Endothelial cell of umbilical vein (primary cell): Measurements from ENCODE around the gene SMIM12. TPM values are rescaled to one million over a fixed set of nuclear protein-coding genes. Genes with fewer than 3 reads are reported as not detected.

ENCODE experiments used
- BruUV-seq: library from RNA; stranded (reverse); fragments of 400-500 nt; replicated peaks from 2 replicates; lab custom pipeline; 2021; lab: Mats Ljungman, UMichigan
- CTCF ChIA-PET: fragments of 300-600, 350-600 bp; sonication (Branson Sonifier 250); formaldehyde crosslinking; loops from one replicate; lab custom pipeline; 2021; ENCODE audit warnings: antibody characterized with exemption, inconsistent platforms; lab: Charles Lee
- POLR2A ChIA-PET: fragments of 300-600, 350-600 bp; sonication (Branson Sonifier 250); formaldehyde crosslinking; loops from one replicate; lab custom pipeline; 2021; ENCODE audit warnings: antibody characterized with exemption, inconsistent platforms; lab: Charles Lee
- DNase-seq: peaks from one replicate; pipeline ENCODE4 v3.0.0-alpha.2; 2011; ENCODE audit warnings: low read depth, low spot score
- FAIRE-seq: peaks from 2 replicates; lab custom pipeline; 2011; peaks lifted over from hg19 to GRCh38; lab: Jason Lieb, UNC
- H2AFZ ChIP-seq: 2 replicates; pipeline ENCODE4 v1.6.0; 2012; ENCODE audit warnings: low read depth, low read length, control low read depth, inconsistent platforms
- H3K27ac ChIP-seq: 2 replicates; pipeline ENCODE4 v1.5.1; 2011; ENCODE audit warnings: low read depth, mild to moderate bottlenecking, control low read depth, low read length, moderate library complexity; ENCODE audit not compliant: insufficient read depth
- H3K27me3 ChIP-seq, 2 experiments: 2 replicates each; pipeline versions ENCODE4 v1.6.0 to v1.6.1; 2011; ENCODE audit warnings: low read length in 2 of 2, mixed read lengths in 1 of 2; ENCODE audit not compliant: control insufficient read depth in 2 of 2, insufficient read depth in 2 of 2
- H3K36me3 ChIP-seq, 2 experiments: 2 replicates in 1 of 2; 3 replicates in 1 of 2; pipeline ENCODE4 v1.5.1; 2011; ENCODE audit warnings: low read length in 2 of 2, mild to moderate bottlenecking in 1 of 2, moderate library complexity in 1 of 2; ENCODE audit not compliant: control insufficient read depth in 2 of 2, insufficient read depth in 2 of 2; ENCODE audit errors: extremely low read depth in 1 of 2
- H3K4me1 ChIP-seq: 3 replicates; pipeline ENCODE4 v1.5.1; 2011; ENCODE audit warnings: mild to moderate bottlenecking, low read length; ENCODE audit not compliant: control insufficient read depth, insufficient read depth; ENCODE audit errors: extremely low read depth
- H3K4me2 ChIP-seq: 2 replicates; pipeline ENCODE4 v1.6.1; 2011; ENCODE audit warnings: low read length, control low read depth, mixed read lengths; ENCODE audit not compliant: insufficient read depth
- H3K4me3 ChIP-seq, 3 experiments: fragments of 200-600 bp in 1 of 3; sonication (generic), shearing (Covaris generic) in 1 of 3; replicated peaks in 1 of 3; 2 replicates each; pipeline ENCODE4 v1.5.1; 2011 to 2016; ENCODE audit warnings: control low read depth in 3 of 3, low read length in 3 of 3, mild to moderate bottlenecking in 2 of 3, inconsistent platforms in 1 of 3, low read depth in 1 of 3, moderate library complexity in 1 of 3; ENCODE audit not compliant: insufficient read depth in 1 of 3
- H3K79me2 ChIP-seq: 2 replicates; pipeline ENCODE4 v1.6.0; 2012; ENCODE audit warnings: low read length, inconsistent platforms; ENCODE audit not compliant: control insufficient read depth, insufficient read depth
- H3K9ac ChIP-seq: replicated peaks from 2 replicates; pipeline ENCODE3; 2011; ENCODE audit warnings: low read length, control low read depth; ENCODE audit not compliant: insufficient read depth; ENCODE audit errors: extremely low read depth
- H3K9me1 ChIP-seq: replicated peaks from 3 replicates; pipeline ENCODE4 v1.6.0; 2011; ENCODE audit warnings: mild to moderate bottlenecking, low read length; ENCODE audit not compliant: control insufficient read depth, insufficient read depth; ENCODE audit errors: extremely low read depth
- H3K9me3 ChIP-seq: replicated peaks from 2 replicates; pipeline ENCODE4 v1.5.1; 2012; ENCODE audit warnings: low read length, inconsistent platforms; ENCODE audit not compliant: control insufficient read depth, insufficient read depth
- H4K20me1 ChIP-seq: replicated peaks from 2 replicates; pipeline ENCODE3; 2011; ENCODE audit warnings: mild to moderate bottlenecking, low read length; ENCODE audit not compliant: control insufficient read depth, insufficient read depth; ENCODE audit errors: extremely low read depth
- EZH2 ChIP-seq: IDR thresholded peaks from 2 replicates; pipeline ENCODE4 v1.6.1; 2012; ENCODE audit warnings: borderline replicate concordance, low read depth, mild to moderate bottlenecking, moderate library complexity, low read length, inconsistent platforms; ENCODE audit not compliant: severe bottlenecking
- FOS ChIP-seq: IDR thresholded peaks from 2 replicates; pipeline ENCODE4 v1.6.1; 2011; ENCODE audit warnings: mild to moderate bottlenecking, low read length, moderate library complexity, borderline replicate concordance; ENCODE audit not compliant: insufficient read depth
- GATA2 ChIP-seq: IDR thresholded peaks from 2 replicates; pipeline ENCODE4 v1.7.0; 2011; ENCODE audit warnings: low read depth, mild to moderate bottlenecking, moderate library complexity, mixed read lengths, low read length; ENCODE audit not compliant: insufficient read length, insufficient read depth
- JUN ChIP-seq: IDR thresholded peaks from 2 replicates; pipeline ENCODE4 v1.6.1; 2011; ENCODE audit warnings: borderline replicate concordance, low read depth; ENCODE audit not compliant: insufficient read length, insufficient read depth
- MYC ChIP-seq: IDR thresholded peaks from one replicate; pipeline ENCODE4 v1.6.1; 2011; ENCODE audit warnings: mild to moderate bottlenecking, low read depth, low read length
- POLR2A ChIP-seq: IDR thresholded peaks from 2 replicates; pipeline ENCODE4 v1.6.1; 2012; ENCODE audit warnings: low read depth, mild to moderate bottlenecking, control low read depth, low read length
- POLR2AphosphoS5 ChIP-seq: IDR thresholded peaks from 2 replicates; pipeline ENCODE4 v1.6.1; 2012; ENCODE audit warnings: low read depth, mild to moderate bottlenecking, control low read depth, low read length, moderate library complexity; ENCODE audit not compliant: insufficient read depth
- dilution Hi-C: fragments of 300-500 bp; cut with MboI; formaldehyde crosslinking; loops from one replicate; pipeline ENCODE4 v1.15.0; 2019; ENCODE audit warnings: low sequenced_read_pairs; ENCODE audit not compliant: extremely low pct_ligation_motif_present
- intact Hi-C: fragments of 100-400 bp; cut with micrococcal nuclease; formaldehyde crosslinking; loops from one replicate; pipeline ENCODE4 v1.10.0; 2022
- polyA plus RNA-seq, 4 experiments: library from polyadenylated mRNA; depleted of rRNA in 3 of 4; stranded (reverse) in 3 of 4; unstranded in 1 of 4; fragments of >200 nt; gene quantifications; 2 replicates each; pipeline versions ENCODE4 v1.2.1 to v1.2.3, GENCODE V29; 2011 to 2012; ENCODE audit warnings: missing spikeins in 1 of 4
- total RNA-seq: library from RNA; stranded (reverse); gene quantifications from 2 replicates; pipeline ENCODE4 v1.2.3, GENCODE V29; 2021
- TF ChIP-seq, protein P1 (sequence below): IDR thresholded peaks from 2 replicates; pipeline ENCODE4 v1.6.1; 2011; ENCODE audit not compliant: insufficient read depth, insufficient read length
- TF ChIP-seq, protein P2 (sequence below), 2 donors: IDR thresholded peaks; 1 replicate in 1 of 2; 2 replicates in 1 of 2; pipeline ENCODE4 v1.5.1; 2011; ENCODE audit warnings: low read length in 2 of 2, mild to moderate bottlenecking in 2 of 2, moderate library complexity in 2 of 2, control low read depth in 1 of 2, inconsistent platforms in 1 of 2, low read depth in 1 of 2; ENCODE audit not compliant: insufficient read depth in 1 of 2; ENCODE audit errors: extremely low read depth in 1 of 2

SMIM12 gene
- total and polyA plus RNA-seq, 2 donors (not counting 3 experiments of a cell fraction or from before 2014, with no cell fraction given), result 66.2 to 85.9 TPM

DNA sequence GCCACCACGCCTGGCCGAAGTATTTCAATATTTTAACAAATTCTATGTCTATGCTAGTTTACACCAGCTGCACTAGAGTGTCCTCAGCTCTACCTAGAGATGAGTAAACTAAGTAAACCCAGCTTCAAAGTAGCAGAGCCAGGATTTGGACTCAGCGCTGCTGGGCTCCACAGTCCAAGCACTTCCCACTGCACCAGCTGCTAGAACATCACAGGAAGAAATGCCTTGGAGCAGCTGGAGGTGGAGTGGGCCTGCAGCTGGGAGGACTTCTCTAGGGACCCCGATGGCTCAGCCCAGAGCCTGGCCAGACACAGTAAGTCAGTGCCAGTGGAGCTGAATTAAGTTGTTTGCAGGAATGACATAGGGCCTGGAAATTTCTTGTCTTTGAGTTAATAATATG lies 10.2 kb upstream of the SMIM12 start:
- ChIA-PET POLR2A (no interaction called here), CTCF (interaction anchor here (1.2 to 3.6 kb wide), 2 partner anchors 10 to 17 kb away, joined by 6 to 14 read pairs; partner anchors contain the start of gene SMIM12)
- no peaks in the 10 kb centered on the region for H3K9me3 ChIP-seq
- H3K9ac ChIP-seq, result no peak overlapping the region
- dilution Hi-C loops, result no loop called here
- H4K20me1 ChIP-seq, result no peaks in the 10 kb centered on the region
- no TSS peak for BruUV-seq
- DNase-seq (no peak), FAIRE-seq (no peak)
- H3K9me1 ChIP-seq, result no peaks in the 10 kb centered on the region
- H3K27ac ChIP-seq, result no peak overlapping the region
- intact Hi-C loops, result no loop called here
- H2AFZ ChIP-seq, result no peak overlapping the region
- peaks cover 7% of the 10 kb centered on the region for H3K4me1 ChIP-seq
- H3K27me3 ChIP-seq, result peaks cover 7 to 19% of the 10 kb centered on the region in 2 experiments
- no peak overlapping the region for H3K4me2 ChIP-seq
- no peak overlapping the region for H3K4me3 ChIP-seq
- no peaks in the 10 kb centered on the region for H3K79me2 ChIP-seq
- TF ChIP-seq MYC, result no peak
- TF ChIP-seq JUN, result no peak
- TF ChIP-seq, protein P1, sequence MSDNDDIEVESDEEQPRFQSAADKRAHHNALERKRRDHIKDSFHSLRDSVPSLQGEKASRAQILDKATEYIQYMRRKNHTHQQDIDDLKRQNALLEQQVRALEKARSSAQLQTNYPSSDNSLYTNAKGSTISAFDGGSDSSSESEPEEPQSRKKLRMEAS, result no peak
- TF ChIP-seq, protein P2, sequence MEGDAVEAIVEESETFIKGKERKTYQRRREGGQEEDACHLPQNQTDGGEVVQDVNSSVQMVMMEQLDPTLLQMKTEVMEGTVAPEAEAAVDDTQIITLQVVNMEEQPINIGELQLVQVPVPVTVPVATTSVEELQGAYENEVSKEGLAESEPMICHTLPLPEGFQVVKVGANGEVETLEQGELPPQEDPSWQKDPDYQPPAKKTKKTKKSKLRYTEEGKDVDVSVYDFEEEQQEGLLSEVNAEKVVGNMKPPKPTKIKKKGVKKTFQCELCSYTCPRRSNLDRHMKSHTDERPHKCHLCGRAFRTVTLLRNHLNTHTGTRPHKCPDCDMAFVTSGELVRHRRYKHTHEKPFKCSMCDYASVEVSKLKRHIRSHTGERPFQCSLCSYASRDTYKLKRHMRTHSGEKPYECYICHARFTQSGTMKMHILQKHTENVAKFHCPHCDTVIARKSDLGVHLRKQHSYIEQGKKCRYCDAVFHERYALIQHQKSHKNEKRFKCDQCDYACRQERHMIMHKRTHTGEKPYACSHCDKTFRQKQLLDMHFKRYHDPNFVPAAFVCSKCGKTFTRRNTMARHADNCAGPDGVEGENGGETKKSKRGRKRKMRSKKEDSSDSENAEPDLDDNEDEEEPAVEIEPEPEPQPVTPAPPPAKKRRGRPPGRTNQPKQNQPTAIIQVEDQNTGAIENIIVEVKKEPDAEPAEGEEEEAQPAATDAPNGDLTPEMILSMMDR (IDR thresholded peaks at IDR 0.05; ENCODE audit: extremely low read depth in 1 of 2, insufficient read depth in 1 of 2, low read depth in 1 of 2, low read length in 2 of 2), result no peak
- no peak for TF ChIP-seq EZH2
- TF ChIP-seq FOS, result no peak
- no peak for TF ChIP-seq GATA2
- TF ChIP-seq POLR2A, result no peak
- TF ChIP-seq POLR2AphosphoS5, result no peak
- H3K36me3 ChIP-seq, result no peaks in the 10 kb centered on the region
